ENCODE results near the gene TRAPPC6A.

DNA sequence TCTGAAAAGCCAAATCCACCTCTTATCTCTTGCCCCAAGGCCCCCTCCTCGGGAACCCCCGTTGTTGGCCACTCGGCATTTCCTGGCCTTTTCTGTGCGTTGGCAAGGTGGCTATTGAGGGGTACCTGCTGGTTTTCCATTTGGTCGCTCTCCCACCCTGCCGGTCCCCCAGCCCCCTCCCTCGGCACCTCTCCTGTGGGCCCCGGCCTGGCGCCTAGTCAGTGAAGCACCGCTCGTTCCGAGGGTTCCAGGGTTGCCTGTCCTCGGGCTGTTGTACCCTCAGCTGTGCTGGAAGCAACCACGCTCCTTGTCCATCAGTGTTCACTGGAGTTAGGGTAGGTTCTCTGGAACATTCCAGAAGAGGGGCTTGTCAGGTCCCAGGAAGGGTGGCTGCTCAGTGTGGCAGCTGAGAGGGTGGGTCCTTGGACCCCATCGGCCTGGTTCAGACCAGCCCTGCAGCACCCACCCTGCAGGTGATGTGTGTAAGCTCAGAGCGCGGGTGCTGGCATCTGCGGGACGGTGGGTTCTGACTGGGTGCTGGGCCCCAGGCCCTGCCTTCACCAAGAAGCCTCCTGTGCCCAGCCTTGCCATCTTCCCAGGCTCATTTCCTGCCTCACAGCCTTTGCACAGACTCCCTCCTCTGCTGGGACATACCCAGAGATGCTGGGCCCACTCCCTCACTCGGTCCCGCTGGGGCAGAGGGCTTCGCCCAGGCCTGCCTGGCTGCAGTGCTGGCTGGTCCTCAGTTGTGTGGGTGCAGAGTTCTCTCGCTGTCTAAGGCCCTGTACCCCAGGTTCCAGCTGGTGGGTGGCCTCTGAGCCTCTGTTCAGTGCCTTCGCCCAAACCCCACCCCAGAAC lies 38.5 kb downstream of the TRAPPC6A start:
- TF ChIP-seq EZH2 (IDR thresholded peaks at IDR 0.05; ENCODE audit: low read length, unreplicated experiment) (no peak), CTCF (conservative IDR thresholded peaks at IDR 0.05; ENCODE audit: low read depth, low read length) (no peak), EZH2phosphoT487 (IDR thresholded peaks at IDR 0.05; ENCODE audit: borderline replicate concordance, low read length) (no peak)
